GM06990 (cell line): ENCODE results near the gene TTC32.

Experiments used
- DNase-seq: peaks from one replicate; pipeline ENCODE4 v3.0.0-alpha.2; 2011; ENCODE audit not compliant: insufficient read length; ENCODE audit errors: extremely low read depth
- H3K27me3 ChIP-seq: replicated peaks from 2 replicates; pipeline ENCODE4 v1.6.0; 2011; ENCODE audit warnings: low read length; ENCODE audit not compliant: control insufficient read depth, insufficient read depth
- H3K36me3 ChIP-seq: 2 replicates; pipeline ENCODE4 v1.5.1; 2011; ENCODE audit warnings: low read length; ENCODE audit not compliant: control insufficient read depth, insufficient read depth
- H3K4me3 ChIP-seq: replicated peaks from 2 replicates; pipeline ENCODE4 v1.5.1; 2011; ENCODE audit warnings: low read depth, mild to moderate bottlenecking, control low read depth, low read length
- TF ChIP-seq, protein P1 (sequence below): IDR thresholded peaks from 2 replicates; pipeline ENCODE4 v1.5.1; 2011; ENCODE audit warnings: low read length, control low read depth, mild to moderate bottlenecking, inconsistent platforms; ENCODE audit not compliant: insufficient read depth, poor library complexity, severe bottlenecking

TTC32 gene

DNA sequence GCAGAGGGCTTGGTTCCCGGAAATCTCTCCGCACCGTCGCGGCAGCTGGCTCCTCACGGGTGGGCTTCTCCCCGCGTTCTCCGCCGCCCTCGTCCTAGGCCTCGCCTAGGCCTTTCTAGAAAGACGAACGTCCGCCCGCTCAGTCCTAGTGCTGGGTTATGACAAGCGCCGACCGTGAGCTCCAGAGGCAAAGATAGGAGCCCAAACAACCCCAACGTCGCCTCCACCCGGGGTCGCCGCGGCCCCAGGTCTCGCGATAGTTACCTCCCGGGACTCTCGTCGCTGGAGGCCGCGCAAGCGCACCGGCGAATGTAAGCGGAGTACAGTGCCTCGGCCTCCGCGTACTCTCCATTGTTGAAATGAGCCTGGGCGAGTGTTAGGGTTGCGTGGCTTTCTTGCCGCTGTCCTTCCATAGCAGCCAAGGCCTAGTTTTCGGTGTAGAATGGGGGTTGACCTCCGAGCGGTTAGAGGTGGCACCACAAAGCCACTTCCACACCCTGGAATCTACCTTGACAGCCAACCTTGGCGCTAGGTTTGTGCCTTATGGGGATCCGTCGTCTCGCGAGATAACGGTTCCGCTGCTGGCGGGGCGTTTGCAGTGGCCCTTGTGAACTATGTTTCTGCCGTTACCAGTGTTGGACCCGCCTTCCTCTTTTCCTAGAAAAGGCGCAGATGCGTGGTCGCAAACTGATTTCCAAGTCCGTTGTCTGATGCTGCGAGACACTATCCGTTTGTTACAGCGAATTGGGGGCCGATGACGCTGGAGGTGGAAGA, at the start of gene TTC32:
Gene TTC32, minus strand, starts transcription at position 542 of the 774 bp plus-strand sequence. Its CDS starts 129 bp downstream, at position 413.
- TF ChIP-seq, protein P1, sequence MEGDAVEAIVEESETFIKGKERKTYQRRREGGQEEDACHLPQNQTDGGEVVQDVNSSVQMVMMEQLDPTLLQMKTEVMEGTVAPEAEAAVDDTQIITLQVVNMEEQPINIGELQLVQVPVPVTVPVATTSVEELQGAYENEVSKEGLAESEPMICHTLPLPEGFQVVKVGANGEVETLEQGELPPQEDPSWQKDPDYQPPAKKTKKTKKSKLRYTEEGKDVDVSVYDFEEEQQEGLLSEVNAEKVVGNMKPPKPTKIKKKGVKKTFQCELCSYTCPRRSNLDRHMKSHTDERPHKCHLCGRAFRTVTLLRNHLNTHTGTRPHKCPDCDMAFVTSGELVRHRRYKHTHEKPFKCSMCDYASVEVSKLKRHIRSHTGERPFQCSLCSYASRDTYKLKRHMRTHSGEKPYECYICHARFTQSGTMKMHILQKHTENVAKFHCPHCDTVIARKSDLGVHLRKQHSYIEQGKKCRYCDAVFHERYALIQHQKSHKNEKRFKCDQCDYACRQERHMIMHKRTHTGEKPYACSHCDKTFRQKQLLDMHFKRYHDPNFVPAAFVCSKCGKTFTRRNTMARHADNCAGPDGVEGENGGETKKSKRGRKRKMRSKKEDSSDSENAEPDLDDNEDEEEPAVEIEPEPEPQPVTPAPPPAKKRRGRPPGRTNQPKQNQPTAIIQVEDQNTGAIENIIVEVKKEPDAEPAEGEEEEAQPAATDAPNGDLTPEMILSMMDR = peak; percentile 27
- H3K4me3 ChIP-seq = peak within 1 kb of the TSS; percentile 82
- no peaks in the 10 kb centered on the region for H3K27me3 ChIP-seq
- peak; percentile 94 for DNase-seq
- H3K36me3 ChIP-seq = no peaks in the 10 kb centered on the region

DNA sequence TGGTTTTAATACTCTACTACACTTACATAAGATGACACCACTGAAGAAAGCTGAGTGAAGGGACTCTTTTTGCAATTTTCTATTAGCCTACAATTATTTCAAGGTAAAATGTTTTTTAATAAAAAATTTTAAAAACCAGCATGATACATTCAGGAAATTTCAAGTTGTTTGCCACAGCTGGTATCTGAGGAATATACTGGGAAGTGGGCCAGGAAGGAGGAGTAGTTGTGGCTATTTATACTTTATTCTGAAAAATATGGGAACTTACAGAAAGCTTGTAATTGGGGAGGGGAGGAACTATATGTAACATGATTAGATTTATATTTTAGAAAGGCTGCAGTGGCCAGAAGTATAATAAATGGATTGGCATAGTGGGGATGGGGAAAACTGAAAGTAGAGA, 47.3 kb upstream of the TTC32 start:
- H3K27me3 ChIP-seq = no peaks in the 10 kb centered on the region
- no peak for DNase-seq
- no peaks in the 10 kb centered on the region; the same call in none of the 2 replicates for H3K36me3 ChIP-seq
- TF ChIP-seq, protein P1 = no peak
- H3K4me3 ChIP-seq = no peak overlapping the region

DNA sequence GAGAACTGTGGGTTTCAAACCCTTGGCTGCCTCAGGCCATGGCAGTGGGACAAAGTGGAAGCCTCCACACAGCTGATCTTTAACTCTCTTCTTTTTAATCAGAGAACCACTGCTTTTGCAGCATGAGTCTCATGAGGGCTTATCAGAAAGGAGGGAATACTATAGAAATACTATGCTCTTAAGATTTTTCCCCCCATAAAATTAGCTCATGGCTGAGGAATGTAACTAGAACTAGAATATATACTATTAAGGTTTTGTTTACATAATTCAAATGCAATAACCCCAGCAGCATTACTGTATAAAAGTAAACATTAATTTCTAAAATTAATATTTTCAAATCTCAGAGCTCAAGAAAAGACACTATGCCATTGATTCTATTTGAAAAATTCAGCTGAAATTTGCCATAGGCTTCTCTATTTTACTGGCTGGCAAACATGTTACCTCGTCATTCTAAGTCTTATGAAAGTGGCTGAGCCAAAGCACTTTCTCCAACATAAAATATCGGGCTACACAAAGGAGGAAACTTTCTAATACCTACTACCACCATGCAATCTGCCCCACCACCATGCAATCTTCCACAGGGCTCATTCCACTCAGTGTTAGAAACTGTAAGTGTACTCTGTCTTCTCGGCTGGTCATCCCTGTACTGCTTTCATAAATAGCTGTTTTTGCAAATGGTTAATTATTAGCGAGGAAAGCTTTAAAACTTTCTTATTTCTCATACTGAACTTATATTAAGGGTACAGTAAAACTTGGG, 45.6 kb upstream of the TTC32 start:
- Histone ChIP-seq H3K36me3 (no peaks in the 10 kb centered on the region; the same call in none of the 2 replicates), H3K4me3 (no peak overlapping the region)
- TF ChIP-seq, protein P1 = no peak

DNA sequence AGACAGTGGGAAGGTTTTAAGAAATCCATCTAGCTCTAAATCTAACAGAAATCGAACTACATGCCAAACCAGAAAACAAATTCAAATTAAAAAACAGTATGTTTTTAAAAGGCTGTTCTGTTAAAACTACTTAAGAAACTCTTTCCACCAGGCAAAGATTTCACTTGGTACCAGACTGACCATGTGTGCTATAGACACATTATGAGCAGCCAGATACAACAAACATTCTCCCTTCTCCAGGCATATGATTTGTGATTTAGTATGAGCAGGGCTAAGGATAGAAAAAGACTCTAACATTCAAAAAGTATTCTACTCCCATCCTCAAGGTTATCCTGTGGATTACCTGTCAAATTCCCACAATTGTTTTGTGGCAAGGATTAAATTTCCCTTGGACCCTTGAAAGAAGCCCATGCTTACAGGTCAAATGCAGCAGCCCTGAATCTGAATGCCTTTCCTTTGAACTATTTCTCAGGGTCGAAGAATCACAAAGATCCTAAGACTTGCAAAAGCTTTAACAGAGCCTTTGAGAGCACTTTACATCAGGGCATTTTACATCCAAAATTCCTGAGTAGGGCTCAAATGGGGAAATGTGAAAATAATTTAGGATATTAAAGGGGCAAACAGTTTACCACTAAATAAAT, 42.5 kb upstream of the TTC32 start:
- no peaks in the 10 kb centered on the region for H3K36me3 ChIP-seq
- no peak overlapping the region for H3K4me3 ChIP-seq
- H3K27me3 ChIP-seq = no peaks in the 10 kb centered on the region
- DNase-seq = no peak
- TF ChIP-seq, protein P1 = no peak

More for the DNA sequence above, 45.6 kb upstream of the TTC32 start:
- DNase-seq = no peak
- no peaks in the 10 kb centered on the region for H3K27me3 ChIP-seq

DNA sequence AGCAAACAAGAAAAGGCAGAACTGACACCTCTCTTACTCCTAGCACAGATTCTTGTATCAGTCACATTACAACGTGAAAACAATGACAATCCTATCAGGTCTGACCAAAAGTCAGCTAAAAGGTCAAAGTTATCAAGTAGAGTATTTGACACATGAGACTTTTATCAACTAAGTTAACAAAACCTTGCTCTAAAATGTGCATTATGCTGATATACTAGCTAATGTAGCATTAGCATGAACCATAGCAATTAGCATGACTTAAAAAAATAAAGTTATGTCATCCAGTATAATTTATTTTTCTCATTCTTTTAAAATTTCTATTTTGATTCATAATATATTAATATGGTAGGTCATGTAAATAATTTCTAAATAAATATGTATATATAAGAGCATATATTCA, 41.4 kb upstream of the TTC32 start:
- Histone ChIP-seq H3K27me3 (no peaks in the 10 kb centered on the region), H3K36me3 (no peaks in the 10 kb centered on the region), H3K4me3 (no peak overlapping the region)
- no peak for DNase-seq
- TF ChIP-seq, protein P1 = no peak
